ENCODE data around the gene ELAC1.
"Not testable (repeated sequence)": the region's sequence is repeated elsewhere in the genome, so short reads cannot be mapped to it uniquely, and the experiment has no call there.

The ELAC1 gene

DNA sequence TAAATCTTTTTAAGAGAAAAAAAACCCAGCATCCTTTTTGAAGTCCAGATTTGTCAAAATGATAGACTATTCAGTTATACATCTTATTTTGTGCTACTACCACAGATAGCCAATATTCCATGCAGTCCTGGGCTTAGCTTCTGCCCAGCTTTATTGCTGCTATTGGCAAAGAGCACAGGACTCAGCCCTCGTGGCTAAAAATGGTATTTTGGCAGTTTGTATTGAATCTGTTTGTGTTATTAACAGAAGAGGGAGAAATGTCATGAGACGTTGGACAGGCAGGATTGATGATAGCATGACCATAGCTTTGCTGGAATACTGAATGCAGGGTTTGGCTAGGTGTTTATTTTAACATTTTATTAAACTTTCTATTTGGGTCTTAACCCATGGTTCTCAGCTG lies 19.4 kb downstream of the ELAC1 start:
- peaks cover 2 to 27% (median 17%) of the 10 kb centered on the region in 5 donors for H3K36me3 ChIP-seq (ENCODE audit: control insufficient read depth in 5 of 5, insufficient read depth in 5 of 5, low read length in 5 of 5)
- no peak overlapping the region for H3K9ac ChIP-seq (ENCODE audit: low read length in 5 of 5)
- no peaks in the 10 kb centered on the region for H3K27me3 ChIP-seq (ENCODE audit: control insufficient read depth in 5 of 5, insufficient read depth in 4 of 5, low read length in 5 of 5)
- peaks cover 0 to 10% (median 3%) of the 10 kb centered on the region in 5 donors for H3K4me1 ChIP-seq (ENCODE audit: control insufficient read depth in 5 of 5, insufficient read depth in 5 of 5, low read length in 5 of 5)
- H3K4me3 ChIP-seq (ENCODE audit: low read depth in 1 of 5, low read length in 5 of 5), result no peak overlapping the region
- H3K9me3 ChIP-seq (ENCODE audit: control insufficient read depth in 5 of 5, low read length in 5 of 5), result no peaks in the 10 kb centered on the region
- no peak overlapping the region for H3K27ac ChIP-seq (ENCODE audit: low read depth, low read length)

DNA sequence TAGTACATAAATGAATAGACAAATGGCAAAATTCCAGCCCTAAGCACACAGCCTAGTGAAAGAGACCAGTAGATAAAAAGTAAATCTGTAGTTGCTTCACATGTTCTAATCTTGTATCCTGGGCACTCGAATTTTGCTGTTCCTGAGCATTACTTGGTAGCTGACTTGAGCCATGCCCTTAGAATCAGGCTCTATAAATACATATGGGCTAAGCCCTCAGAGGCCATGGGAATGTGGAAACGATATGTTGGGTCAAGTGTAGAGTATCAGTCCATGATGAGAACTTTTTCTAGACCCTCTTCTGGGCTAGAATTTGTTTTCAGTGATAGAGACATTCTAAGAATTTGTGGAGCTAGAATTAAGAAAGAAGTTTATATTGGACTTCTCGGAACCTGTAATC lies 21.9 kb downstream of the ELAC1 start:
- Histone ChIP-seq H3K27ac (ENCODE audit: low read depth, low read length) (no peak overlapping the region), H3K36me3 (ENCODE audit: control insufficient read depth in 5 of 5, insufficient read depth in 5 of 5, low read length in 5 of 5) (peaks cover 0 to 24% (median 10%) of the 10 kb centered on the region in 5 donors), H3K9me3 (ENCODE audit: control insufficient read depth in 5 of 5, low read length in 5 of 5) (no peaks in the 10 kb centered on the region), H3K4me1 (ENCODE audit: control insufficient read depth in 5 of 5, insufficient read depth in 5 of 5, low read length in 5 of 5) (peaks cover 0 to 7% (median 0%) of the 10 kb centered on the region in 5 donors), H3K9ac (ENCODE audit: low read length in 5 of 5) (no peak overlapping the region), H3K4me3 (ENCODE audit: low read depth in 1 of 5, low read length in 5 of 5) (no peak overlapping the region), H3K27me3 (ENCODE audit: control insufficient read depth in 5 of 5, insufficient read depth in 4 of 5, low read length in 5 of 5) (no peaks in the 10 kb centered on the region)

DNA sequence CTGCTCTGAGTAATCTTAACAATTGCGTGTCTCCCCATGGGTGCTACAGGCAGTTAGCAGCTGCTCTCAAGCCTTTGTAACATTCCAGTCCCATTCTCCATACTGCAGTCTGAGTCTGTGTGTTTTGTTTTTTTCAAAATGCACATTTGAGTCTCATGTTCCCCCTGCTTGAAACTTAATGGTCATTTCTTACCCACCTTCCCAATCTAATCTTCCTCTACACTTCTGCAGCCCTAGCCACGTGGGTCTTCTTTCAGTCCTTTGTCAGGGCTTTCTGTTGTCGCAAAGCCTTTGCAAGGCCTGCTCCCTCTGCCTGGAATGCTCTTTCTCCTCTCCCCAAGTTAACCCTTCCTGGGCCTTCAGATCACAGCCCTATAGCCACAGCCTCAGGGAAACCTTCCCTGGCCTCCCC lies 24.5 kb downstream of the ELAC1 start:
- no peaks in the 10 kb centered on the region for H3K27me3 ChIP-seq (ENCODE audit: control insufficient read depth in 5 of 5, insufficient read depth in 4 of 5, low read length in 5 of 5)
- H3K36me3 ChIP-seq (ENCODE audit: control insufficient read depth in 5 of 5, insufficient read depth in 5 of 5, low read length in 5 of 5), result peaks cover 0 to 9% (median 0%) of the 10 kb centered on the region in 5 donors
- no peak overlapping the region for H3K9ac ChIP-seq (ENCODE audit: low read length in 5 of 5)
- no peak overlapping the region for H3K4me3 ChIP-seq (ENCODE audit: low read depth in 1 of 5, low read length in 5 of 5)
- no peaks in the 10 kb centered on the region for H3K9me3 ChIP-seq (ENCODE audit: control insufficient read depth in 5 of 5, low read length in 5 of 5)
- H3K27ac ChIP-seq (ENCODE audit: low read depth, low read length), result no peak overlapping the region
- peaks cover 0 to 3% (median 0%) of the 10 kb centered on the region in 5 donors for H3K4me1 ChIP-seq (ENCODE audit: control insufficient read depth in 5 of 5, insufficient read depth in 5 of 5, low read length in 5 of 5)

DNA sequence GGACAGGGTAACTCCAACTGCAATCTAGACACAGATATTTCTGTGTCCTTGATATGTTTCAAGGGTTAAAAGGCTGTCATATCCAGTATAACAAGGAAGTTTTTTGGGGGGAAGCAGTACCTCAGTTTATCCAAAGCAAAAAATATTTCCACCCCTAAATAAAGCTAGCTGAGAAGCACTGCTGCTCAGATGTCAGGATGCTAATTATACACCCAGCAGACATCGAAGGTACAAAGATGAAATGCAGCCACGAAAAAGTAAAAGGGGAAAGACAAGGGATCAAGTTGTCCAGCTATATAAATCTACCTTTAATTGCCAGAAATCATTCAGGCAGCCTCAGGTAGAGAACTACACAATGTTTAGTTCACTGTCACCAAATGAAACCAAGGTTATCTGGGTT lies 26.2 kb downstream of the ELAC1 start:
- Histone ChIP-seq H3K27ac (ENCODE audit: low read depth, low read length) (no peak overlapping the region), H3K9me3 (ENCODE audit: control insufficient read depth in 5 of 5, low read length in 5 of 5) (peaks cover 0 to 5% (median 0%) of the 10 kb centered on the region in 5 donors), H3K4me1 (ENCODE audit: control insufficient read depth in 5 of 5, insufficient read depth in 5 of 5, low read length in 5 of 5) (no peaks in the 10 kb centered on the region), H3K9ac (ENCODE audit: low read length in 5 of 5) (no peak overlapping the region), H3K27me3 (ENCODE audit: control insufficient read depth in 5 of 5, insufficient read depth in 4 of 5, low read length in 5 of 5) (no peaks in the 10 kb centered on the region), H3K4me3 (ENCODE audit: low read depth in 1 of 5, low read length in 5 of 5) (no peak overlapping the region), H3K36me3 (ENCODE audit: control insufficient read depth in 5 of 5, insufficient read depth in 5 of 5, low read length in 5 of 5) (no peaks in the 10 kb centered on the region)

DNA sequence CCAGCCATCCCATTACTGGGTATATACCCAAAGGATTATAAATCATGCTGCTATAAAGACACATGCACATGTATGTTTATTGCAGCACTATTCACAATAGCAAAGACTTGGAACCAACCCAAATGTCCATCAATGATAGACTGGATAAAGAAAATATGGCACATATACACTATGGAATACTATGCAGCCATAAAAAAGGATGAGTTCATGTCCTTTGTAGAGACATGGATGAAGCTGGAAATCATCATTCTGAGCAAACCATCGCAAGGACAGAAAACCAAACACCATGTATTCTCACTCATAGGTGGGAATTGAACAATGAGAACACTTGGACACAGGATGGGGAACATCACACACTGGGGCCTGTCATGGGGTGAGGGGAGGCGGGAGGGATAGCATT lies 35.3 kb downstream of the ELAC1 start:
- H3K9me3 ChIP-seq (ENCODE audit: control insufficient read depth in 5 of 5, low read length in 5 of 5); H3K9ac ChIP-seq (ENCODE audit: low read length in 5 of 5); H3K27me3 ChIP-seq (ENCODE audit: control insufficient read depth in 5 of 5, insufficient read depth in 4 of 5, low read length in 5 of 5); H3K4me1 ChIP-seq (ENCODE audit: control insufficient read depth in 5 of 5, insufficient read depth in 5 of 5, low read length in 5 of 5); H3K4me3 ChIP-seq (ENCODE audit: low read depth in 1 of 5, low read length in 5 of 5); H3K36me3 ChIP-seq (ENCODE audit: control insufficient read depth in 5 of 5, insufficient read depth in 5 of 5, low read length in 5 of 5); H3K27ac ChIP-seq (ENCODE audit: low read depth, low read length): not testable (repeated sequence)

DNA sequence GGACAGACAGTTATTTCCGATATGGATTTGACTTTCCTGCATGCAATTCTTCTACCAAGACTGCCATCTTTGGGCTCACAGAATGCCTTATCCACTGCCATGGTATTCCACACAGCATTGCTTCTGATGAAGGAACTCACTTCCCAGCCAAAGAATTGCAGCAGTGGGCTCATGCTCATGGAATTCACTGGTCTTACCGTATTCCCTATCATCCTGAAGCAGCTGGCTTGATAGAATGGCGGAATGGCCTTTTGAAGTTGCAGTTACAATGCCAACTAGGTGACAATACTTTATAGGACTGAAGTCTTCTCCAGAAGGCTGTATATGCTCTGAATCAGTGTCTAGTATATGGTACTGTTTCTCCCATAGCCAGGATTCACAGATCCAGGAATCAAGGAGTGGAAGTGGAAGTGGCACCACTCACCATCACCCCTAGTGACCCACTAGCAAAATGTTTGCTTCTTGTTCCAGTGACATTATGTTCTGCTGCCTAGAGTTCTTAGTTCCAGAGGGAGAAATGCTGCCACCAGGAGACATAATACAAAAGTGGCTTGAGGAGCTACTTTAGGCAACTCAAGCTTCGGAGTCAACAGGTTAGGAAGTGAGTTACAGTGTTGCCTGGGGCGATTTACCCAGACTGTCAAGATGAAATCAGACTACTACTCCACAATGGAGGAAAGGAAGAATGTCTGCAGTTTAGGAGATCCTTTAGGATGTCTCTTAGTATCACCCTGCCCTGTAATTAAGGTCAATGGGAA lies 38.4 kb downstream of the ELAC1 start:
- Histone ChIP-seq H3K27ac (ENCODE audit: low read depth, low read length) (no peak overlapping the region), H3K9me3 (ENCODE audit: control insufficient read depth in 5 of 5, low read length in 5 of 5) (no peaks in the 10 kb centered on the region), H3K36me3 (ENCODE audit: control insufficient read depth in 5 of 5, insufficient read depth in 5 of 5, low read length in 5 of 5) (no peaks in the 10 kb centered on the region), H3K4me3 (ENCODE audit: low read depth in 1 of 5, low read length in 5 of 5) (no peak overlapping the region), H3K4me1 (ENCODE audit: control insufficient read depth in 5 of 5, insufficient read depth in 5 of 5, low read length in 5 of 5) (peaks cover 0 to 6% (median 0%) of the 10 kb centered on the region in 5 donors), H3K9ac (ENCODE audit: low read length in 5 of 5) (no peak overlapping the region), H3K27me3 (ENCODE audit: control insufficient read depth in 5 of 5, insufficient read depth in 4 of 5, low read length in 5 of 5) (no peaks in the 10 kb centered on the region)

DNA sequence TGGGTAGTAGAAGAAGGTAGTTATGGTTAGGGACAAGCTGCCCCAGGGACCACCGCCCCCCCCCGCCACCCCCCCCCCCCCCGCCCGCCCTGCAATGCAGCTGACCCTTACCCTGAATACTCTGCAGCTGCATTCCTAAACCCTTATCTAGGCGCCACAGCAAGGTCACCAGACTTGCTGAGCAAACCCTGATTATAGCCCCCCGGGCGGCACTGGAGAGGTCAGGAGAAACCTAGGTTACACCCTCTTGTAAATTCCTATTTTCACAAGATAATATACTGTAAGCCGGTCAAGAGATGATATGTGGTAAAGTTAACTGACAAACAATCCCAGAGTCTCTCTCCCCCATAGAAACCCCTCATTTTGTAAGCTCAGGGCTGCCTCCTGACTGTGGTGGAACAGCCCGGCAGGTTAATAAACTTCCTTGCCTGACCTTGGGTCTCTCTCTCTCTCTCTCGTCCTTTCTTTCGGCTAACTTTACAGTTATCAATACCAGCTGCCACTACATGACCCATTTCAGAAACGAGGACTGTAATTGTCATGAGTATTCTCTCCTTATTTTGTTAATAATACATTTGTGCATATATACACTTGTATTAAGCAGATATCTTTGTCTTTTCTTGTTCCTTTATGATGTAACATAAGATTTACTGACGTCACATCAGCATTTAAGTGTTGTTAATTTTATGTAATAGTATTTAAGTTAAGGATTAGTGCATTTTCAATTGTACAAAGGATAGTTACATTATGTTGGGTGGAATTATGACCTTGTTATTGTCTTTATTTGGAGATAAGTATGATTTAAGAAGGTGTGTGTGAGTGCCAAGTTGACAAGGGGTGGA lies 39.3 kb downstream of the ELAC1 start:
- H3K9ac ChIP-seq (ENCODE audit: low read length in 5 of 5), result no peak overlapping the region
- H3K36me3 ChIP-seq (ENCODE audit: control insufficient read depth in 5 of 5, insufficient read depth in 5 of 5, low read length in 5 of 5), result no peaks in the 10 kb centered on the region
- H3K27ac ChIP-seq (ENCODE audit: low read depth, low read length), result no peak overlapping the region
- no peaks in the 10 kb centered on the region for H3K27me3 ChIP-seq (ENCODE audit: control insufficient read depth in 5 of 5, insufficient read depth in 4 of 5, low read length in 5 of 5)
- H3K4me3 ChIP-seq (ENCODE audit: low read depth in 1 of 5, low read length in 5 of 5), result no peak overlapping the region
- no peaks in the 10 kb centered on the region for H3K9me3 ChIP-seq (ENCODE audit: control insufficient read depth in 5 of 5, low read length in 5 of 5)
- H3K4me1 ChIP-seq (ENCODE audit: control insufficient read depth in 5 of 5, insufficient read depth in 5 of 5, low read length in 5 of 5), result peaks cover 0 to 6% (median 0%) of the 10 kb centered on the region in 5 donors

DNA sequence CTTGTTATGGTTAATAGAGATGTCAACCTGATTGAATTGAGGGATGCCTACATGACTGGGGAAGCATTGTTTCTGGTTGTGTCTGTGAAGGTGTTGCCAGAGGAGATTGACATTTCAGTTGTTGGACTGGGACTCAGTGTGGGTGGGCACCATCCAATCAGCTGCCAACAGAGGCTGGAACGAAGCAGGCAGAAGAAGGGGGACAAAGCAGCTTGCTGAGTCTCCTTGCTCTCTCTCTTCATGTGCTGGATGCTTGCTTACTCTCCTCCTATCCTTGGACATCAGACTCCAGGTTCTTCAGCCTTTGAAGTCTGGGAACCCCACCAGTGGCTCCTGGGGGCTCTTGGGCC lies 39.9 kb downstream of the ELAC1 start:
- Histone ChIP-seq H3K36me3 (ENCODE audit: control insufficient read depth in 5 of 5, insufficient read depth in 5 of 5, low read length in 5 of 5) (no peaks in the 10 kb centered on the region), H3K4me1 (ENCODE audit: control insufficient read depth in 5 of 5, insufficient read depth in 5 of 5, low read length in 5 of 5) (peaks cover 0 to 6% (median 0%) of the 10 kb centered on the region in 5 donors), H3K9me3 (ENCODE audit: control insufficient read depth in 5 of 5, low read length in 5 of 5) (no peaks in the 10 kb centered on the region), H3K4me3 (ENCODE audit: low read depth in 1 of 5, low read length in 5 of 5) (no peak overlapping the region), H3K27ac (ENCODE audit: low read depth, low read length) (no peak overlapping the region), H3K27me3 (ENCODE audit: control insufficient read depth in 5 of 5, insufficient read depth in 4 of 5, low read length in 5 of 5) (no peaks in the 10 kb centered on the region), H3K9ac (ENCODE audit: low read length in 5 of 5) (no peak overlapping the region)

DNA sequence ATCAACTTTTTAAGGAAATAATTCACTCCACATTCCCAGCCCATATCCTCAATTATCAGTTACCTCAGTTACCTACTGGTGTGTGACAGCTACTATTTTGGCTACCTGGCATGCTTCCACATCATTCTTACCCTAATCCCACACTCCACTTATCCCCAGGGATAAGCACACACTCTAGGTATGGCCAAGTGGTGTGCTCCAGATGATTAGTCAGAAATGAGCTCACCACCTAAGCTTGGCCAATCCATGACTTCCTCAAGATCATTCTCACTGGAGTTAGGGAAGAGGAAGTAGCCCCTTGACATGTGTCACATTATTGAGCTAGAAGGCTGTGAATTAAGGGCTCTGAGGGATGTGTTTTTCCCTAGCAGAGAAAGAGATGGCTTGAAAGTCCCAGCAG lies 41.2 kb downstream of the ELAC1 start:
- Histone ChIP-seq H3K4me3 (ENCODE audit: low read depth in 1 of 5, low read length in 5 of 5) (no peak overlapping the region), H3K9me3 (ENCODE audit: control insufficient read depth in 5 of 5, low read length in 5 of 5) (no peaks in the 10 kb centered on the region), H3K36me3 (ENCODE audit: control insufficient read depth in 5 of 5, insufficient read depth in 5 of 5, low read length in 5 of 5) (no peaks in the 10 kb centered on the region), H3K27ac (ENCODE audit: low read depth, low read length) (no peak overlapping the region), H3K9ac (ENCODE audit: low read length in 5 of 5) (no peak overlapping the region), H3K27me3 (ENCODE audit: control insufficient read depth in 5 of 5, insufficient read depth in 4 of 5, low read length in 5 of 5) (no peaks in the 10 kb centered on the region), H3K4me1 (ENCODE audit: control insufficient read depth in 5 of 5, insufficient read depth in 5 of 5, low read length in 5 of 5) (peaks cover 0 to 6% (median 0%) of the 10 kb centered on the region in 5 donors)

DNA sequence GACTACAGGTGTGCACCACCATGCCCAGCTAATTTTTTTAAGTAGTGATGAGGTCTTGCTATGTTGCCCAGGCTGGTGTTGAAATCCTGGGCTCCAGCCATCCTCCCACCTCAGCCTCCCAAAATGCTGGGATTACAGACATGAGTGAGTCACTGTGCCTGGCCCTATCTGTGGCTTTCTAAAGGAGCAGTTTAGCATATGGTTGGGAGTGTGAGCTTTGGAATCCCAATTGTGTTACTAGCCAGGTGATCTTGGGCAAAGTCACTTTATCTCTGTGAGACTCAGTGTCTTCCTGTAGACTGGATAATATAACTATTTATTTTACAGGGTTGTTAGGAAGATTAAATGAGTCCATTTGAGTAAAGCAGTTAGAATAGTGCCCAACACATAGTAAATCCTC lies 42.4 kb downstream of the ELAC1 start:
- peaks cover 0 to 6% (median 0%) of the 10 kb centered on the region in 5 donors for H3K4me1 ChIP-seq (ENCODE audit: control insufficient read depth in 5 of 5, insufficient read depth in 5 of 5, low read length in 5 of 5)
- H3K4me3 ChIP-seq (ENCODE audit: low read depth in 1 of 5, low read length in 5 of 5), result no peak overlapping the region
- H3K27me3 ChIP-seq (ENCODE audit: control insufficient read depth in 5 of 5, insufficient read depth in 4 of 5, low read length in 5 of 5), result no peaks in the 10 kb centered on the region
- H3K9ac ChIP-seq (ENCODE audit: low read length in 5 of 5), result no peak overlapping the region
- no peak overlapping the region for H3K27ac ChIP-seq (ENCODE audit: low read depth, low read length)
- no peaks in the 10 kb centered on the region for H3K9me3 ChIP-seq (ENCODE audit: control insufficient read depth in 5 of 5, low read length in 5 of 5)
- peaks cover 0 to 3% (median 0%) of the 10 kb centered on the region in 5 donors for H3K36me3 ChIP-seq (ENCODE audit: control insufficient read depth in 5 of 5, insufficient read depth in 5 of 5, low read length in 5 of 5)

All from subcutaneous abdominal adipose tissue (tissue), 5 donors.